HepG2 (cell line): ENCODE measurements around the gene ABCA13. TPM values are rescaled to one million over a fixed set of nuclear protein-coding genes. Genes with fewer than 3 reads are reported as not detected.

Experiments
- ATAC-seq: fragments of 200-7000 bp; cut with Tn5 transposase; 3 replicates; pipeline ENCODE4 v1.9.1; 2020; ENCODE audit warnings: mild to moderate bottlenecking, moderate library complexity
- BruUV-seq: library from RNA; stranded (reverse); fragments of 400-500 nt; replicated peaks from 2 replicates; lab custom pipeline; 2021; lab: Mats Ljungman, UMichigan
- CTCF ChIA-PET: fragments of 300-600 bp; formaldehyde crosslinking; extraction: SDS; loops from one replicate; lab custom pipeline; 2021; ENCODE audit warnings: low total read pairs, inconsistent platforms, low intra/inter-chr PET ratio; lab: Yijun Ruan, JAX
- POLR2A ChIA-PET: fragments of 350-600 bp; sonication (Branson Sonifier 250); formaldehyde crosslinking; loops from one replicate; lab custom pipeline; 2020; ENCODE audit warnings: antibody characterized with exemption, inconsistent platforms; lab: Yijun Ruan, JAX
- DNase-seq: peaks from one replicate; pipeline ENCODE4 v3.0.0-alpha.2; 2015; ENCODE audit warnings: low spot score
- FAIRE-seq: peaks from 3 replicates; lab custom pipeline; 2011; peaks lifted over from hg19 to GRCh38; lab: Jason Lieb, UNC
- H2AFZ ChIP-seq: one replicate; pipeline ENCODE4 v1.6.1; 2011; ENCODE audit warnings: low read length, inconsistent platforms
- H3K27ac ChIP-seq: fragments of 300-600 bp; 3 replicates; pipeline ENCODE4 v1.8.0; 2011; ENCODE audit warnings: mixed run types, mild to moderate bottlenecking, mixed read lengths, low read length, inconsistent platforms; ENCODE audit not compliant: insufficient read depth; ENCODE audit errors: extremely low read length
- H3K27me3 ChIP-seq, 2 experiments: fragments of 200-600 bp in 1 of 2; 2 replicates in 1 of 2; 3 replicates in 1 of 2; pipeline versions ENCODE4 v1.6.0 to v1.8.0; 2011; ENCODE audit warnings: low read length in 2 of 2, mild to moderate bottlenecking in 2 of 2, moderate library complexity in 2 of 2, inconsistent platforms in 1 of 2; ENCODE audit not compliant: insufficient read depth in 2 of 2, control insufficient read depth in 1 of 2
- H3K36me3 ChIP-seq, 2 experiments: fragments of 200-600 bp in 1 of 2; replicated peaks in 1 of 2; 2 replicates in 1 of 2; 3 replicates in 1 of 2; pipeline versions ENCODE4 v1.5.1 to v1.8.0; 2011; ENCODE audit warnings: low read length in 2 of 2, inconsistent platforms in 1 of 2; ENCODE audit not compliant: insufficient read depth in 2 of 2, control insufficient read depth in 1 of 2
- H3K4me1 ChIP-seq: 2 replicates; pipeline ENCODE4 v1.5.1; 2012; ENCODE audit warnings: low read length, inconsistent platforms; ENCODE audit not compliant: insufficient read depth
- H3K4me2 ChIP-seq: 2 replicates; pipeline ENCODE4 v1.6.0; 2011; ENCODE audit warnings: low read depth, low read length, inconsistent platforms
- H3K4me3 ChIP-seq, 3 experiments: fragments of 200-600 bp in 1 of 3; sonication (generic), shearing (Covaris generic) in 1 of 3; replicated peaks in 1 of 3; 2 replicates each; pipeline ENCODE4 v1.5.1; 2011 to 2016; ENCODE audit warnings: low read length in 3 of 3, inconsistent platforms in 2 of 3, low read depth in 2 of 3, mild to moderate bottlenecking in 2 of 3, control low read depth in 1 of 3, mixed read lengths in 1 of 3; ENCODE audit not compliant: insufficient read depth in 1 of 3
- H3K79me2 ChIP-seq: one replicate; pipeline ENCODE4 v1.6.1; 2011; ENCODE audit warnings: low read length, inconsistent platforms; ENCODE audit not compliant: insufficient read depth
- H3K9ac ChIP-seq: 2 replicates; pipeline ENCODE4 v1.6.0; 2011; ENCODE audit warnings: mild to moderate bottlenecking, low read depth, low read length, inconsistent platforms; ENCODE audit not compliant: insufficient read depth
- H3K9me3 ChIP-seq: 2 replicates; pipeline ENCODE4 v1.5.1; 2012; ENCODE audit warnings: mild to moderate bottlenecking, low read length
- H4K20me1 ChIP-seq: 2 replicates; pipeline ENCODE4 v1.6.0; 2011; ENCODE audit warnings: inconsistent platforms, mild to moderate bottlenecking, low read length, moderate library complexity; ENCODE audit not compliant: insufficient read depth
- JUND ChIP-seq: sonication (generic); formaldehyde crosslinking; IDR thresholded peaks from 2 replicates; pipeline ENCODE4 v1.8.0; 2022; ENCODE audit warnings: mild to moderate bottlenecking, missing genetic modification reagents
- PHF5A ChIP-seq: IDR thresholded peaks from one replicate; pipeline ENCODE4 v1.6.1; 2018; ENCODE audit warnings: low read depth, missing genetic modification reagents; ENCODE audit not compliant: unreplicated experiment
- RFXAP ChIP-seq: sonication (generic); formaldehyde crosslinking; IDR thresholded peaks from 2 replicates; pipeline ENCODE4 v1.4.0; 2020; ENCODE audit warnings: missing genetic modification reagents, borderline replicate concordance
- SRSF1 ChIP-seq: fragments of 200-400 bp; formaldehyde crosslinking; optimal IDR thresholded peaks from 2 replicates; pipeline ENCODE3; 2017; ENCODE audit warnings: mild to moderate bottlenecking, low read depth, low read length, moderate library complexity
- ZFX ChIP-seq: sonication (generic); formaldehyde crosslinking; IDR thresholded peaks from 2 replicates; pipeline ENCODE4 v1.4.0; 2020; ENCODE audit warnings: mild to moderate bottlenecking, low read depth, missing genetic modification reagents, moderate library complexity
- ZNF180 ChIP-seq: sonication (generic); formaldehyde crosslinking; IDR thresholded peaks from 2 replicates; pipeline ENCODE4 v1.4.0; 2020; ENCODE audit warnings: low read depth, missing genetic modification reagents, borderline replicate concordance
- ZNF282 ChIP-seq: fragments of 450-650 bp; IDR thresholded peaks from 2 replicates; pipeline ENCODE4 v1.6.1; 2018; ENCODE audit not compliant: partially characterized antibody
- ZNF7 ChIP-seq: IDR thresholded peaks from 2 replicates; pipeline ENCODE4 v1.6.1; 2016; ENCODE audit warnings: missing biosample characterization, missing genetic modification reagents
- WGBS: methylation state at CpG from one replicate; pipeline ENCODE4 v1.1.6; 2017; ENCODE audit warnings: low lambda C conversion rate; 5-methylcytosine and 5-hydroxymethylcytosine counted together
- in situ Hi-C: cut with HindIII; loops from 2 replicates; pipeline ENCODE4 v1.10.0; 2017; ENCODE audit warnings: low pct_unique_long_range_greater_than_20kb; ENCODE audit not compliant: extremely low pct_ligation_motif_present
- intact Hi-C: fragments of 100-400 bp; cut with micrococcal nuclease; formaldehyde crosslinking; loops from one replicate; pipeline ENCODE4 v1.10.0; 2022; ENCODE audit not compliant: unreplicated experiment
- polyA plus RNA-seq, 8 experiments: library from polyadenylated mRNA; depleted of rRNA in 3 of 8; stranded (reverse) in 7 of 8; unstranded in 1 of 8; fragments of >200 nt; fragmentation: Illumina TruSeq in 4 of 8; extraction: Trizol in 4 of 8; gene quantifications; 2 replicates each; pipeline versions ENCODE4 v1.2.1 to v1.2.3, GENCODE V29; 2011 to 2016; ENCODE audit warnings: low read depth in 4 of 8, missing spikeins in 1 of 8, mixed read lengths in 1 of 8; ENCODE audit not compliant: insufficient read depth in 1 of 8
- total RNA-seq, 5 experiments: library from RNA; depleted of rRNA; stranded (reverse); fragments of >200 nt; fragmentation: Illumina TruSeq; extraction: Trizol; gene quantifications; 2 replicates each; pipeline ENCODE4 v1.2.3, GENCODE V29; 2016; ENCODE audit warnings: low read depth in 1 of 5
- TF ChIP-seq, protein P1 (sequence below): fragments of 450-650 bp; IDR thresholded peaks from 2 replicates; pipeline ENCODE4 v1.6.1; 2017
- TF ChIP-seq, protein P2 (sequence below): sonication (generic); formaldehyde crosslinking; IDR thresholded peaks from 2 replicates; pipeline ENCODE4 v1.5.0; 2020; ENCODE audit warnings: missing genetic modification reagents
- TF ChIP-seq, protein P3 (sequence below): sonication (generic); formaldehyde crosslinking; IDR thresholded peaks from 2 replicates; pipeline ENCODE4 v1.8.0; 2022; ENCODE audit warnings: mild to moderate bottlenecking, missing genetic modification reagents, moderate library complexity
- TF ChIP-seq, protein P4 (sequence below): sonication (generic); formaldehyde crosslinking; IDR thresholded peaks from 2 replicates; pipeline ENCODE4 v1.8.0; 2022; ENCODE audit warnings: mild to moderate bottlenecking, missing genetic modification reagents, borderline replicate concordance
- TF ChIP-seq, protein P5 (sequence below), 2 experiments: sonication (generic) in 1 of 2; formaldehyde crosslinking in 1 of 2; IDR thresholded peaks; 2 replicates each; pipeline versions ENCODE4 v1.4.0 to v1.6.1; 2018 to 2020; ENCODE audit warnings: missing genetic modification reagents in 2 of 2, borderline replicate concordance in 1 of 2, low read depth in 1 of 2, mild to moderate bottlenecking in 1 of 2, missing biosample characterization in 1 of 2

ABCA13 gene
- total and polyA plus RNA-seq, 2 of the 13 experiments (the other 11 are each of a cell fraction or from before 2014, with no cell fraction given) = 0.03 TPM; not detected in 1

DNA sequence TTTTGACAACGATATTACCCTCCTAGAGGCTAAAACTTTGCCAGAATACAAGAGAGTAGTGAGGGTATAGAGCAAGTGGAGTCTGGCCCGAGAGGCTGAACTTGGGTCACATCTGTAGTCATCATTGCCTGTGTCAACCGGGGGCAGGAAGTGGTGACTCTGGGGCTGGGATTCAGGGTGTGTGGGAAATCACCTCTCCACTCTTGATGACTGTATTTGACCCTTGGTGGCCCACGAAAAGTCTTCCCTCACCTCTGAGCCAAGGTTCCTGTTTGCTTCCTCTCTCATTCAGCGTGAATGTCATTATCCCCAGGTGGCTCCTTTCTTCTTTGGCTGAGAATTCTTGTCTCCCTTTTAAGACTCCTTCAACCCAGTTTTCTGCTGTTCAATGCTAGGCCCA lies 240.4 kb downstream of the ABCA13 start:
- Histone ChIP-seq H3K79me2 (no peaks in the 10 kb centered on the region), H2AFZ (no peak overlapping the region), H3K4me1 (no peaks in the 10 kb centered on the region), H3K36me3 (no peaks in the 10 kb centered on the region)
- 9% methylated on average over 5 of the region's 5 CpGs for WGBS
- ChIA-PET POLR2A (no interaction called here), CTCF (no interaction called here)
- BruUV-seq = no TSS peak
- in situ Hi-C loops = no loop called here
- TF ChIP-seq PHF5A (no peak), RFXAP (CRISPR knock-in tag) (no peak), JUND (CRISPR knock-in tag) (no peak), SRSF1 (no peak), ZNF7 (no peak), ZNF282 (no peak), ZFX (CRISPR knock-in tag) (no peak), ZNF180 (CRISPR knock-in tag) (no peak)
- TF ChIP-seq, protein P1, sequence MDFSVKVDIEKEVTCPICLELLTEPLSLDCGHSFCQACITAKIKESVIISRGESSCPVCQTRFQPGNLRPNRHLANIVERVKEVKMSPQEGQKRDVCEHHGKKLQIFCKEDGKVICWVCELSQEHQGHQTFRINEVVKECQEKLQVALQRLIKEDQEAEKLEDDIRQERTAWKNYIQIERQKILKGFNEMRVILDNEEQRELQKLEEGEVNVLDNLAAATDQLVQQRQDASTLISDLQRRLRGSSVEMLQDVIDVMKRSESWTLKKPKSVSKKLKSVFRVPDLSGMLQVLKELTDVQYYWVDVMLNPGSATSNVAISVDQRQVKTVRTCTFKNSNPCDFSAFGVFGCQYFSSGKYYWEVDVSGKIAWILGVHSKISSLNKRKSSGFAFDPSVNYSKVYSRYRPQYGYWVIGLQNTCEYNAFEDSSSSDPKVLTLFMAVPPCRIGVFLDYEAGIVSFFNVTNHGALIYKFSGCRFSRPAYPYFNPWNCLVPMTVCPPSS = no peak
- TF ChIP-seq, protein P2, sequence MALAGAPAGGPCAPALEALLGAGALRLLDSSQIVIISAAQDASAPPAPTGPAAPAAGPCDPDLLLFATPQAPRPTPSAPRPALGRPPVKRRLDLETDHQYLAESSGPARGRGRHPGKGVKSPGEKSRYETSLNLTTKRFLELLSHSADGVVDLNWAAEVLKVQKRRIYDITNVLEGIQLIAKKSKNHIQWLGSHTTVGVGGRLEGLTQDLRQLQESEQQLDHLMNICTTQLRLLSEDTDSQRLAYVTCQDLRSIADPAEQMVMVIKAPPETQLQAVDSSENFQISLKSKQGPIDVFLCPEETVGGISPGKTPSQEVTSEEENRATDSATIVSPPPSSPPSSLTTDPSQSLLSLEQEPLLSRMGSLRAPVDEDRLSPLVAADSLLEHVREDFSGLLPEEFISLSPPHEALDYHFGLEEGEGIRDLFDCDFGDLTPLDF (CRISPR knock-in tag) = no peak
- TF ChIP-seq, protein P3, sequence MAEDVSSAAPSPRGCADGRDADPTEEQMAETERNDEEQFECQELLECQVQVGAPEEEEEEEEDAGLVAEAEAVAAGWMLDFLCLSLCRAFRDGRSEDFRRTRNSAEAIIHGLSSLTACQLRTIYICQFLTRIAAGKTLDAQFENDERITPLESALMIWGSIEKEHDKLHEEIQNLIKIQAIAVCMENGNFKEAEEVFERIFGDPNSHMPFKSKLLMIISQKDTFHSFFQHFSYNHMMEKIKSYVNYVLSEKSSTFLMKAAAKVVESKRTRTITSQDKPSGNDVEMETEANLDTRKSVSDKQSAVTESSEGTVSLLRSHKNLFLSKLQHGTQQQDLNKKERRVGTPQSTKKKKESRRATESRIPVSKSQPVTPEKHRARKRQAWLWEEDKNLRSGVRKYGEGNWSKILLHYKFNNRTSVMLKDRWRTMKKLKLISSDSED (CRISPR knock-in tag) = no peak
- TF ChIP-seq, protein P4, sequence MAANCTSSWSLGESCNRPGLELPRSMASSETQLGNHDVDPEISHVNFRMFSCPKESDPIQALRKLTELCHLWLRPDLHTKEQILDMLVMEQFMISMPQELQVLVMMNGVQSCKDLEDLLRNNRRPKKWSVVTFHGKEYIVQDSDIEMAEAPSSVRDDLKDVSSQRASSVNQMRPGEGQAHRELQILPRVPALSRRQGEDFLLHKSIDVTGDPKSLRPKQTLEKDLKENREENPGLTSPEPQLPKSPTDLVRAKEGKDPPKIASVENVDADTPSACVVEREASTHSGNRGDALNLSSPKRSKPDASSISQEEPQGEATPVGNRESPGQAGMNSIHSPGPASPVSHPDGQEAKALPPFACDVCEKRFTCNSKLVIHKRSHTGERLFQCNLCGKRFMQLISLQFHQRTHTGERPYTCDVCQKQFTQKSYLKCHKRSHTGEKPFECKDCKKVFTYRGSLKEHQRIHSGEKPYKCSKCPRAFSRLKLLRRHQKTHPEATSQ (CRISPR knock-in tag) = no peak
- TF ChIP-seq, protein P5, sequence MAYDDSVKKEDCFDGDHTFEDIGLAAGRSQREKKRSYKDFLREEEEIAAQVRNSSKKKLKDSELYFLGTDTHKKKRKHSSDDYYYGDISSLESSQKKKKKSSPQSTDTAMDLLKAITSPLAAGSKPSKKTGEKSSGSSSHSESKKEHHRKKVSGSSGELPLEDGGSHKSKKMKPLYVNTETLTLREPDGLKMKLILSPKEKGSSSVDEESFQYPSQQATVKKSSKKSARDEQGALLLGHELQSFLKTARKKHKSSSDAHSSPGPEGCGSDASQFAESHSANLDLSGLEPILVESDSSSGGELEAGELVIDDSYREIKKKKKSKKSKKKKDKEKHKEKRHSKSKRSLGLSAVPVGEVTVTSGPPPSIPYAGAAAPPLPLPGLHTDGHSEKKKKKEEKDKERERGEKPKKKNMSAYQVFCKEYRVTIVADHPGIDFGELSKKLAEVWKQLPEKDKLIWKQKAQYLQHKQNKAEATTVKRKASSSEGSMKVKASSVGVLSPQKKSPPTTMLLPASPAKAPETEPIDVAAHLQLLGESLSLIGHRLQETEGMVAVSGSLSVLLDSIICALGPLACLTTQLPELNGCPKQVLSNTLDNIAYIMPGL (CRISPR knock-in tag; IDR thresholded peaks at IDR 0.05; ENCODE audit: borderline replicate concordance in 1 of 2, low read depth in 1 of 2) = no peak
- TF ChIP-seq, all 625 proteins: peak for 0
- 0 out of 5 replicates have a peak, but pooled peaks cover 0 to 2% of the 10 kb centered on the region in 2 experiments for H3K27me3 ChIP-seq
- no peak overlapping the region for H3K4me2 ChIP-seq
- no peaks in the 10 kb centered on the region for H4K20me1 ChIP-seq
- intact Hi-C loops = no loop called here
- H3K9ac ChIP-seq = no peak overlapping the region
- no peaks in the 10 kb centered on the region for H3K9me3 ChIP-seq
- H3K27ac ChIP-seq = no peak overlapping the region
- no peak for ATAC-seq
- no peak overlapping the region for H3K4me3 ChIP-seq
- no peak for DNase-seq
- no peak for FAIRE-seq
